Measurements from ENCODE around the gene BPIFB6. TPM values are rescaled to one million over a fixed set of nuclear protein-coding genes. Genes with fewer than 3 reads are reported as not detected.
A peak's percentile ranks its signal among the peaks of the same experiment; 100 is the strongest.

The BPIFB6 gene
- total RNA-seq, 1 donor from 2014 or later = not detected

- DNase-seq (ENCODE audit: low spot score) = no peak
- H3K36me3 Mint-ChIP-seq (ENCODE audit: low read depth, unreplicated experiment) = peaks cover 4% of the 10 kb centered on the region
- H3K27me3 Mint-ChIP-seq (ENCODE audit: unreplicated experiment) = peaks cover 7% of the 10 kb centered on the region
- TF ChIP-seq CTCF (IDR thresholded peaks at IDR 0.05; ENCODE audit: unreplicated experiment) = no peak
- H3K27ac Mint-ChIP-seq (ENCODE audit: unreplicated experiment) = no peak overlapping the region
- H3K4me3 Mint-ChIP-seq (ENCODE audit: unreplicated experiment) = no peak overlapping the region
- no peaks in the 10 kb centered on the region for H3K9me3 Mint-ChIP-seq (ENCODE audit: unreplicated experiment)
- peaks cover 6% of the 10 kb centered on the region for H3K4me1 Mint-ChIP-seq (ENCODE audit: unreplicated experiment)
Observed at GRCh38 chr20:33006776-33007375, 24.6 kb upstream of the BPIFB6 start.

- TF ChIP-seq CTCF (IDR thresholded peaks at IDR 0.05; ENCODE audit: unreplicated experiment) = no peak
- no peak within 1 kb of the TSS for H3K27ac Mint-ChIP-seq (ENCODE audit: unreplicated experiment)
- no peaks in the 10 kb centered on the region for H3K9me3 Mint-ChIP-seq (ENCODE audit: unreplicated experiment)
- peaks cover 6% of the 10 kb centered on the region for H3K4me1 Mint-ChIP-seq (ENCODE audit: unreplicated experiment)
- DNase-seq (ENCODE audit: low spot score) = no peak
- no peak within 1 kb of the TSS for H3K4me3 Mint-ChIP-seq (ENCODE audit: unreplicated experiment)
- peaks cover 7% of the 10 kb centered on the region for H3K27me3 Mint-ChIP-seq (ENCODE audit: unreplicated experiment)
- H3K36me3 Mint-ChIP-seq (ENCODE audit: low read depth, unreplicated experiment) = peaks cover 4% of the 10 kb centered on the region
Observed at GRCh38 chr20:33007376-33008335, 23.8 kb upstream of the BPIFB6 start, which contains the start of gene BPIFB2. TSS of gene BPIFB2 (plus strand) at chr20:33007704. CDS start at chr20:33008575, 871 bp downstream.

GRCh38 chr20:33008336-33009213 lies 22.9 kb upstream of the BPIFB6 start:
- Mint-ChIP-seq H3K36me3 (ENCODE audit: low read depth, unreplicated experiment) (peaks cover 4% of the 10 kb centered on the region), H3K9me3 (ENCODE audit: unreplicated experiment) (no peaks in the 10 kb centered on the region), H3K27ac (ENCODE audit: unreplicated experiment) (no peak overlapping the region), H3K4me3 (ENCODE audit: unreplicated experiment) (no peak overlapping the region), H3K4me1 (ENCODE audit: unreplicated experiment) (peaks cover 6% of the 10 kb centered on the region), H3K27me3 (ENCODE audit: unreplicated experiment) (peaks cover 7% of the 10 kb centered on the region)
- no peak for DNase-seq (ENCODE audit: low spot score)
- no peak for TF ChIP-seq CTCF (IDR thresholded peaks at IDR 0.05; ENCODE audit: unreplicated experiment)

- Mint-ChIP-seq H3K4me3 (ENCODE audit: unreplicated experiment) (no peak overlapping the region), H3K27me3 (ENCODE audit: unreplicated experiment) (peaks cover 7% of the 10 kb centered on the region), H3K27ac (ENCODE audit: unreplicated experiment) (no peak overlapping the region), H3K9me3 (ENCODE audit: unreplicated experiment) (no peaks in the 10 kb centered on the region), H3K4me1 (ENCODE audit: unreplicated experiment) (peaks cover 6% of the 10 kb centered on the region), H3K36me3 (ENCODE audit: low read depth, unreplicated experiment) (peaks cover 4% of the 10 kb centered on the region)
- TF ChIP-seq CTCF (IDR thresholded peaks at IDR 0.05; ENCODE audit: unreplicated experiment) = no peak
- DNase-seq (ENCODE audit: low spot score) = peak; percentile 14
Observed at GRCh38 chr20:33009214-33010132, 22.0 kb upstream of the BPIFB6 start.
